SJCRH30 (cell line): ENCODE data around the gene NBEA. TPM values are rescaled to one million over a fixed set of nuclear protein-coding genes. Genes with fewer than 3 reads are reported as not detected.

Source experiments
- DNase-seq, 2 experiments: peaks; one replicate each; pipeline ENCODE4 v3.0.0-alpha.2; 2015 to 2020
- H3K27ac ChIP-seq: fragments of 250-450 bp; sonication (Bioruptor Pico); 2 replicates; pipeline ENCODE4 v1.5.1; 2020; ENCODE audit warnings: mild to moderate bottlenecking, moderate library complexity
- H3K27me3 ChIP-seq: fragments of 250-450 bp; sonication (Bioruptor Pico); 2 replicates; pipeline ENCODE4 v1.5.1; 2020; ENCODE audit warnings: mild to moderate bottlenecking, moderate library complexity
- H3K36me3 ChIP-seq: fragments of 250-450 bp; sonication (Bioruptor Pico); 2 replicates; pipeline ENCODE4 v1.5.1; 2020; ENCODE audit warnings: mild to moderate bottlenecking, moderate library complexity
- H3K4me1 ChIP-seq: fragments of 250-450 bp; sonication (Bioruptor Pico); 2 replicates; pipeline ENCODE4 v1.5.1; 2020; ENCODE audit warnings: mild to moderate bottlenecking, moderate library complexity
- H3K4me3 ChIP-seq: fragments of 250-450 bp; sonication (Bioruptor Pico); 2 replicates; pipeline ENCODE4 v1.5.1; 2020; ENCODE audit warnings: mild to moderate bottlenecking, moderate library complexity
- H3K9me3 ChIP-seq: fragments of 250-450 bp; sonication (Bioruptor Pico); replicated peaks from 2 replicates; pipeline ENCODE4 v1.5.1; 2020; ENCODE audit warnings: mild to moderate bottlenecking, moderate library complexity
- total RNA-seq: library from RNA; depleted of rRNA; stranded (reverse); fragments of >200 nt; shearing (Covaris generic); gene quantifications from 2 replicates; pipeline ENCODE4 v1.2.3, GENCODE V29; 2014

The NBEA gene
- total RNA-seq, 1 experiment from 2014 or later: 5.3 TPM

GRCh38 chr13:35598233-35598632 is 656.2 kb downstream of the NBEA start:
- DNase-seq: peak in 1 of 2 experiments; percentile 49
- Histone ChIP-seq H3K27me3 (no peaks in the 10 kb centered on the region), H3K27ac (peak overlapping the region; percentile 2; the same call in 1 of the 2 replicates), H3K36me3 (no peaks in the 10 kb centered on the region), H3K9me3 (no peaks in the 10 kb centered on the region), H3K4me3 (no peak overlapping the region), H3K4me1 (peaks cover 10% of the 10 kb centered on the region)

GRCh38 chr13:35598790-35599369 is 656.8 kb downstream of the NBEA start:
- no peaks in the 10 kb centered on the region for H3K27me3 ChIP-seq
- H3K9me3 ChIP-seq: no peaks in the 10 kb centered on the region
- DNase-seq: peak in 1 of 2 experiments; percentile 8
- no peak overlapping the region for H3K27ac ChIP-seq
- peaks cover 10% of the 10 kb centered on the region for H3K4me1 ChIP-seq
- no peak overlapping the region for H3K4me3 ChIP-seq
- no peaks in the 10 kb centered on the region for H3K36me3 ChIP-seq

GRCh38 chr13:35599384-35599783 is 657.3 kb downstream of the NBEA start:
- Histone ChIP-seq H3K9me3 (no peaks in the 10 kb centered on the region), H3K4me1 (peaks cover 10% of the 10 kb centered on the region), H3K36me3 (no peaks in the 10 kb centered on the region), H3K27ac (no peak overlapping the region), H3K27me3 (no peaks in the 10 kb centered on the region), H3K4me3 (no peak overlapping the region)
- DNase-seq: peak in 1 of 2 experiments; percentile 6

GRCh38 chr13:35600137-35600536 is 658.1 kb downstream of the NBEA start:
- no peaks in the 10 kb centered on the region for H3K27me3 ChIP-seq
- DNase-seq: peak in 1 of 2 experiments; percentile 9
- H3K36me3 ChIP-seq: no peaks in the 10 kb centered on the region
- no peaks in the 10 kb centered on the region for H3K9me3 ChIP-seq
- H3K27ac ChIP-seq: no peak overlapping the region
- H3K4me3 ChIP-seq: no peak overlapping the region
- peaks cover 10% of the 10 kb centered on the region for H3K4me1 ChIP-seq

GRCh38 chr13:35603593-35604285 is 661.7 kb downstream of the NBEA start:
- no peaks in the 10 kb centered on the region for H3K36me3 ChIP-seq
- H3K27me3 ChIP-seq: no peaks in the 10 kb centered on the region
- DNase-seq: no peak
- H3K9me3 ChIP-seq: no peaks in the 10 kb centered on the region
- no peak overlapping the region for H3K4me3 ChIP-seq
- peaks cover under 1% of the 10 kb centered on the region for H3K4me1 ChIP-seq
- H3K27ac ChIP-seq: no peak overlapping the region

GRCh38 chr13:35614666-35615065 is 672.6 kb downstream of the NBEA start:
- H3K4me1 ChIP-seq: no peaks in the 10 kb centered on the region
- no peaks in the 10 kb centered on the region for H3K36me3 ChIP-seq
- H3K27ac ChIP-seq: no peak overlapping the region
- no peak overlapping the region for H3K4me3 ChIP-seq
- H3K9me3 ChIP-seq: no peaks in the 10 kb centered on the region
- no peak for DNase-seq
- no peaks in the 10 kb centered on the region for H3K27me3 ChIP-seq

- no peak for DNase-seq
- Histone ChIP-seq H3K27me3 (no peaks in the 10 kb centered on the region), H3K27ac (no peak overlapping the region), H3K4me1 (peaks cover 5% of the 10 kb centered on the region; the same call in 1 of the 2 replicates), H3K4me3 (no peak overlapping the region), H3K9me3 (no peaks in the 10 kb centered on the region), H3K36me3 (no peaks in the 10 kb centered on the region)
Measured at GRCh38 chr13:35617420-35617819, 675.4 kb downstream of the NBEA start.

GRCh38 chr13:35618565-35619083 is 676.6 kb downstream of the NBEA start:
- no peak overlapping the region for H3K4me3 ChIP-seq
- no peaks in the 10 kb centered on the region for H3K36me3 ChIP-seq
- H3K4me1 ChIP-seq: peaks cover 5% of the 10 kb centered on the region; the same call in 1 of the 2 replicates
- H3K27ac ChIP-seq: no peak overlapping the region
- no peaks in the 10 kb centered on the region for H3K27me3 ChIP-seq
- no peaks in the 10 kb centered on the region for H3K9me3 ChIP-seq
- no peak for DNase-seq

GRCh38 chr13:35621989-35622388 is 679.9 kb downstream of the NBEA start:
- peaks cover 5% of the 10 kb centered on the region; the same call in 1 of the 2 replicates for H3K4me1 ChIP-seq
- DNase-seq: peak; percentile 13 to 54
- no peaks in the 10 kb centered on the region for H3K27me3 ChIP-seq
- H3K27ac ChIP-seq: no peak overlapping the region
- H3K9me3 ChIP-seq: no peaks in the 10 kb centered on the region
- H3K4me3 ChIP-seq: no peak overlapping the region
- H3K36me3 ChIP-seq: no peaks in the 10 kb centered on the region

- no peaks in the 10 kb centered on the region for H3K27me3 ChIP-seq
- H3K4me3 ChIP-seq: no peak overlapping the region
- H3K4me1 ChIP-seq: peaks cover 6% of the 10 kb centered on the region
- H3K36me3 ChIP-seq: no peaks in the 10 kb centered on the region
- no peak overlapping the region for H3K27ac ChIP-seq
- H3K9me3 ChIP-seq: no peaks in the 10 kb centered on the region
- no peak for DNase-seq
Measured at GRCh38 chr13:35629026-35629425, 687.0 kb downstream of the NBEA start.

GRCh38 chr13:35630551-35631275 is 688.6 kb downstream of the NBEA start:
- no peaks in the 10 kb centered on the region for H3K36me3 ChIP-seq
- no peak overlapping the region for H3K27ac ChIP-seq
- H3K4me1 ChIP-seq: peaks cover 6% of the 10 kb centered on the region
- H3K4me3 ChIP-seq: no peak overlapping the region
- H3K9me3 ChIP-seq: no peaks in the 10 kb centered on the region
- DNase-seq: peak; percentile 59 to 83
- H3K27me3 ChIP-seq: no peaks in the 10 kb centered on the region

GRCh38 chr13:35631666-35632065 is 689.6 kb downstream of the NBEA start:
- H3K4me3 ChIP-seq: no peak overlapping the region
- DNase-seq: no peak
- peaks cover 6% of the 10 kb centered on the region for H3K4me1 ChIP-seq
- H3K36me3 ChIP-seq: no peaks in the 10 kb centered on the region
- H3K27ac ChIP-seq: no peak overlapping the region
- no peaks in the 10 kb centered on the region for H3K27me3 ChIP-seq
- no peaks in the 10 kb centered on the region for H3K9me3 ChIP-seq

GRCh38 chr13:35643625-35644024 is 701.6 kb downstream of the NBEA start:
- no peak for DNase-seq
- Histone ChIP-seq H3K4me3 (no peak overlapping the region), H3K27me3 (no peaks in the 10 kb centered on the region), H3K9me3 (no peaks in the 10 kb centered on the region), H3K4me1 (no peaks in the 10 kb centered on the region), H3K36me3 (no peaks in the 10 kb centered on the region), H3K27ac (no peak overlapping the region)

GRCh38 chr13:35646056-35646774 is 704.1 kb downstream of the NBEA start:
- Histone ChIP-seq H3K9me3 (no peaks in the 10 kb centered on the region), H3K4me1 (no peaks in the 10 kb centered on the region), H3K27me3 (no peaks in the 10 kb centered on the region), H3K36me3 (no peaks in the 10 kb centered on the region), H3K4me3 (no peak overlapping the region), H3K27ac (no peak overlapping the region)
- no peak for DNase-seq
